DND-41 (cell line): ENCODE results near the gene KSR2.

Experiments used
- CTCF ChIP-seq: IDR thresholded peaks from 2 replicates; pipeline ENCODE4 v1.5.1; 2012; ENCODE audit warnings: borderline replicate concordance, low read length, moderate library complexity, mild to moderate bottlenecking; ENCODE audit not compliant: poor library complexity, severe bottlenecking; ENCODE audit errors: extremely low read depth
- EZH2 ChIP-seq: IDR thresholded peaks from 3 replicates; pipeline ENCODE4 v1.6.1; 2012; ENCODE audit warnings: borderline replicate concordance, low read depth, mild to moderate bottlenecking, moderate library complexity, low read length, inconsistent platforms; ENCODE audit not compliant: severe bottlenecking

- no peak for TF ChIP-seq CTCF
- TF ChIP-seq EZH2, result no peak
These were observed 512.7 kb downstream of the KSR2 start for GRCh38 chr12:117456076-117456475.
